Measurements from ENCODE around the gene IL17B.

Gene IL17B

DNA sequence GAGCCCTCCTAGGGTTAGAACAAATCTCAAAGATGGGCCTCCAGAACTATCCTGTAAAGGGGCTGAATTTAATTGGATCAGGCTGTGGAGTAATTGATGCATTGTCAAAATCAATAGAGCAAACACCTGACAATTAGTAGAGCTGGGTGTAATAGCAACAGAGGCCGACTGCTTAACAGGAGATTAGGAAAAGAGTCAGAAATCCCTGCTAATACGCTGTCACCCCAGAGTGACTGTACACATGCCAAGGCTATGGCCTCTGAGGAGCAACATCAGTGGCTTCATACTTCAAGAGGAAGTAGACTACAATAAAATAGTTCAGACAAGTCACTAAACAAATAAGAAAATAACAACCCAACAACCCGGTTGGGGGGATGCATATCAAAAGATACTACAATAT is 52.5 kb downstream of the IL17B start:
- H3K4me3 ChIP-seq (ENCODE audit: low read depth, low read length): no peak overlapping the region
- DNase-seq (ENCODE audit: low read depth, low spot score): no peak
- ChIA-PET POLR2A (no interaction called here), CTCF (interaction anchor here (0.7 to 3.6 kb wide), 3 partner anchors 9 to 46 kb away, joined by 3 to 15 read pairs (median 3); no protein-coding TSS in a partner anchor)
- TF ChIP-seq CTCF (IDR thresholded peaks at IDR 0.05; ENCODE audit: insufficient read depth, low read length, missing control alignments): no peak

GRCh38 chr5:149325894-149326293 is 53.2 kb downstream of the IL17B start:
- DNase-seq (ENCODE audit: low read depth, low spot score): no peak
- POLR2A ChIA-PET: interaction anchor here (1.3 kb wide), 1 partner anchor 19 kb away, joined by 6 read pairs; the partner anchor contains the start of gene GRPEL2
- no peak for TF ChIP-seq CTCF (IDR thresholded peaks at IDR 0.05; ENCODE audit: insufficient read depth, low read length, missing control alignments)
- H3K4me3 ChIP-seq (ENCODE audit: low read depth, low read length): no peak overlapping the region
- CTCF ChIA-PET: interaction anchor here (1.2 to 13.3 kb wide), 4 partner anchors 8 to 41 kb away, joined by 3 to 329 read pairs (median 9); no protein-coding TSS in a partner anchor

- H3K4me3 ChIP-seq (ENCODE audit: low read depth, low read length): no peak overlapping the region
- ChIA-PET CTCF (interaction anchor here (0.6 to 13.3 kb wide), 5 partner anchors 8 to 42 kb away, joined by 3 to 329 read pairs (median 3); no protein-coding TSS in a partner anchor), POLR2A (interaction anchor here (1.3 kb wide), 1 partner anchor 20 kb away, joined by 6 read pairs; the partner anchor contains the start of gene GRPEL2)
- no peak for DNase-seq (ENCODE audit: low read depth, low spot score)
- TF ChIP-seq CTCF (IDR thresholded peaks at IDR 0.05; ENCODE audit: insufficient read depth, low read length, missing control alignments): no peak
Measured at GRCh38 chr5:149325166-149325735, 53.8 kb downstream of the IL17B start.

DNA sequence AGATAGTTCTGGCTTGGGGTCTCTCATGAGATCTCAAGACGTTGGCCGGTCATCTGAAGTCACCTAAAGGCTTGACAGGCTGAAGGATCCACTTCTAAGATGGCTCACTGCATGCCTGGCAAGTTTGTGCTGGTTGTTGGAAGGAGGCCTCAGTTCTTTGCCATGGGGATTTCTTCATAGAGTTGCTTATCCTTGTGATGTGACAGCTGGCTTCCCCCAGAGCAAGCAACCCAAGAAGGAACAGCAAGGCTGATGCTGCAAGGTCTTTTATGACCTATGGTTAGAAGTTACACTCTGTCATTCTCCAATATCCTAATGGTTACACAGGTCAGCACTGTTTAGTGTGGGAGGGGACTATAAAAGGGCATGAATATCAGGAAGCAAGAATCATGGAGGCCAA is 54.5 kb downstream of the IL17B start:
- no peak for TF ChIP-seq CTCF (IDR thresholded peaks at IDR 0.05; ENCODE audit: insufficient read depth, low read length, missing control alignments)
- ChIA-PET POLR2A (interaction anchor here (1.3 kb wide), 1 partner anchor 21 kb away, joined by 6 read pairs; the partner anchor contains the start of gene GRPEL2), CTCF (interaction anchor here (0.6 to 13.3 kb wide), 3 partner anchors 15 to 43 kb away, joined by 3 to 329 read pairs (median 3); no protein-coding TSS in a partner anchor)
- no peak for DNase-seq (ENCODE audit: low read depth, low spot score)
- H3K4me3 ChIP-seq (ENCODE audit: low read depth, low read length): no peak overlapping the region
